Cardiac muscle cell (in vitro differentiated cells and primary cell): Measurements from ENCODE around the gene CCDC157. TPM values are rescaled to one million over a fixed set of nuclear protein-coding genes. Genes with fewer than 3 reads are reported as not detected.

Source experiments
- DNase-seq, 2 donors: peaks; one replicate each; pipeline versions ENCODE4 v3.0.0 to v3.0.0-alpha.2; 2010 to 2017; ENCODE audit warnings: low read depth in 1 of 2, low spot score in 1 of 2
- H3K27ac ChIP-seq: fragments of 200-600 bp; sonication (generic); 2 replicates; pipeline ENCODE4 v1.5.1; 2016
- H3K27me3 ChIP-seq: fragments of 200-600 bp; sonication (generic); 2 replicates; pipeline ENCODE4 v1.6.0; 2016; ENCODE audit warnings: control low read depth
- H3K36me3 ChIP-seq: fragments of 200-600 bp; sonication (generic); 2 replicates; pipeline ENCODE4 v1.5.1; 2016; ENCODE audit warnings: control low read depth
- H3K4me1 ChIP-seq: fragments of 200-600 bp; sonication (generic); 2 replicates; pipeline ENCODE4 v1.8.1; 2017; ENCODE audit warnings: low read depth, mild to moderate bottlenecking, mixed run types
- H3K4me3 ChIP-seq: fragments of 200-600 bp; sonication (generic); 2 replicates; pipeline ENCODE4 v1.5.1; 2016; ENCODE audit warnings: mild to moderate bottlenecking
- H3K9me3 ChIP-seq: fragments of 200-600 bp; sonication (generic); 2 replicates; pipeline ENCODE4 v1.5.1; 2017; ENCODE audit warnings: low read depth, mild to moderate bottlenecking, control low read depth
- CTCF ChIP-seq: IDR thresholded peaks from 2 replicates; pipeline ENCODE4 v1.5.1; 2012; ENCODE audit warnings: low read depth, mild to moderate bottlenecking, low read length
- polyA plus RNA-seq: library from polyadenylated mRNA; unstranded; fragments of >200 nt; fragmentation: Nextera tagmentation; extraction: Ambion mirVana; gene quantifications from 2 replicates; pipeline ENCODE4 v1.2.1, GENCODE V29; 2016
- total RNA-seq: library from RNA; depleted of rRNA; stranded (reverse); fragments of >200 nt; gene quantifications from 2 replicates; pipeline ENCODE4 v1.2.3, GENCODE V29; 2016

Gene CCDC157
- total and polyA plus RNA-seq, 2 experiments from 2014 or later = 7.1 to 8.7 TPM

GRCh38 chr22:30317778-30318177 lies 39.0 kb upstream of the CCDC157 start:
- no peaks in the 10 kb centered on the region for H3K9me3 ChIP-seq
- H3K27ac ChIP-seq = no peak overlapping the region
- no peak overlapping the region for H3K4me3 ChIP-seq
- peaks cover 4% of the 10 kb centered on the region for H3K4me1 ChIP-seq
- no peaks in the 10 kb centered on the region for H3K36me3 ChIP-seq
- H3K27me3 ChIP-seq = no peaks in the 10 kb centered on the region
- TF ChIP-seq CTCF = no peak
- no peak for DNase-seq

- Histone ChIP-seq H3K4me1 (peaks cover 4% of the 10 kb centered on the region), H3K27me3 (no peaks in the 10 kb centered on the region), H3K4me3 (no peak overlapping the region), H3K9me3 (no peaks in the 10 kb centered on the region), H3K36me3 (no peaks in the 10 kb centered on the region), H3K27ac (peak overlapping the region; percentile 33)
- peak; percentile 8 for TF ChIP-seq CTCF
- peak in 1 of 2 donors; percentile 67 for DNase-seq
Observed at GRCh38 chr22:30318799-30319419, 37.9 kb upstream of the CCDC157 start.

GRCh38 chr22:30320021-30320556 lies 36.7 kb upstream of the CCDC157 start:
- DNase-seq = no peak
- Histone ChIP-seq H3K4me3 (no peak overlapping the region), H3K36me3 (no peaks in the 10 kb centered on the region), H3K27ac (peak overlapping the region; percentile 33), H3K27me3 (no peaks in the 10 kb centered on the region), H3K9me3 (no peaks in the 10 kb centered on the region), H3K4me1 (peaks cover 7% of the 10 kb centered on the region)
- no peak for TF ChIP-seq CTCF

- no peak for TF ChIP-seq CTCF
- no peak overlapping the region for H3K4me3 ChIP-seq
- H3K36me3 ChIP-seq = no peaks in the 10 kb centered on the region
- DNase-seq = no peak
- no peaks in the 10 kb centered on the region for H3K9me3 ChIP-seq
- H3K27ac ChIP-seq = no peak overlapping the region
- no peaks in the 10 kb centered on the region for H3K27me3 ChIP-seq
- H3K4me1 ChIP-seq = peaks cover 15% of the 10 kb centered on the region
Observed at GRCh38 chr22:30321461-30321860, 35.3 kb upstream of the CCDC157 start.

- no peak overlapping the region for H3K4me3 ChIP-seq
- H3K27me3 ChIP-seq = no peaks in the 10 kb centered on the region
- H3K27ac ChIP-seq = no peak overlapping the region
- H3K9me3 ChIP-seq = no peaks in the 10 kb centered on the region
- H3K36me3 ChIP-seq = no peaks in the 10 kb centered on the region
- TF ChIP-seq CTCF = no peak
- DNase-seq = no peak
- peaks cover 15% of the 10 kb centered on the region for H3K4me1 ChIP-seq
Observed at GRCh38 chr22:30323246-30323645, 33.6 kb upstream of the CCDC157 start.
